ENCODE results near the gene EPHB6.

The EPHB6 gene

GRCh38 chr7:142916508-142916907 is 61.6 kb downstream of the EPHB6 start:
- H3K27ac ChIP-seq, result no peak overlapping the region
- TF ChIP-seq ZFX (IDR thresholded peaks at IDR 0.05; ENCODE audit: borderline replicate concordance) (no peak), CTCF (IDR thresholded peaks at IDR 0.05) (no peak)

GRCh38 chr7:142917447-142917846 is 62.6 kb downstream of the EPHB6 start:
- no peak overlapping the region for H3K27ac ChIP-seq
- no peak for TF ChIP-seq CTCF (IDR thresholded peaks at IDR 0.05)
- no peak for TF ChIP-seq ZFX (IDR thresholded peaks at IDR 0.05; ENCODE audit: borderline replicate concordance)

- TF ChIP-seq ZFX (IDR thresholded peaks at IDR 0.05; ENCODE audit: borderline replicate concordance) (no peak), CTCF (IDR thresholded peaks at IDR 0.05) (no peak)
- H3K27ac ChIP-seq, result no peak overlapping the region
These were observed 64.0 kb downstream of the EPHB6 start for GRCh38 chr7:142918901-142919300.

GRCh38 chr7:142919656-142920055 is 64.8 kb downstream of the EPHB6 start:
- TF ChIP-seq CTCF (IDR thresholded peaks at IDR 0.05) (no peak), ZFX (IDR thresholded peaks at IDR 0.05; ENCODE audit: borderline replicate concordance) (no peak)

More at GRCh38 chr7:142919656-142920055, 64.8 kb downstream of the EPHB6 start:
- H3K27ac ChIP-seq, result no peak overlapping the region
